MCF 10A (cell line): ENCODE measurements around the gene MPDZ. TPM values are rescaled to one million over a fixed set of nuclear protein-coding genes. Genes with fewer than 3 reads are reported as not detected.
A peak's percentile ranks its signal among the peaks of the same experiment; 100 is the strongest.

Experiments
- BruUV-seq: library from RNA; stranded (reverse); fragments of 400-500 nt; replicated peaks from 2 replicates; lab custom pipeline; 2021; lab: Mats Ljungman, UMichigan
- CTCF ChIA-PET: fragments of 300-600 bp; sonication (Branson Sonifier 250); formaldehyde crosslinking; extraction: SDS; loops from one replicate; lab custom pipeline; 2021; ENCODE audit warnings: antibody characterized with exemption, inconsistent platforms; lab: Yijun Ruan, JAX
- POLR2A ChIA-PET: fragments of 300-600, 350-650 bp; sonication (Branson Sonifier 250); formaldehyde crosslinking; extraction: SDS; loops from one replicate; lab custom pipeline; 2020; ENCODE audit warnings: antibody characterized with exemption, inconsistent platforms; lab: Yijun Ruan, JAX
- DNase-seq: peaks from one replicate; pipeline ENCODE4 v3.0.0-alpha.2; 2018; ENCODE audit not compliant: unreplicated experiment
- H3K27ac Mint-ChIP-seq: one replicate; pipeline ENCODE4 v1.8.0; 2022; ENCODE audit warnings: mild to moderate bottlenecking, low read depth, mixed read lengths; ENCODE audit not compliant: unreplicated experiment
- H3K27me3 Mint-ChIP-seq: one replicate; pipeline ENCODE4 v1.8.0; 2022; ENCODE audit warnings: mixed read lengths; ENCODE audit not compliant: insufficient read depth, unreplicated experiment
- H3K36me3 Mint-ChIP-seq: one replicate; pipeline ENCODE4 v1.8.0; 2022; ENCODE audit warnings: mild to moderate bottlenecking, moderate library complexity, mixed read lengths; ENCODE audit not compliant: insufficient read depth, unreplicated experiment
- H3K4me1 Mint-ChIP-seq: one replicate; pipeline ENCODE4 v1.8.0; 2022; ENCODE audit warnings: mixed read lengths; ENCODE audit not compliant: insufficient read depth, unreplicated experiment
- H3K4me3 Mint-ChIP-seq: one replicate; pipeline ENCODE4 v1.8.0; 2022; ENCODE audit warnings: mild to moderate bottlenecking, moderate library complexity, mixed read lengths; ENCODE audit not compliant: unreplicated experiment
- H3K9me3 Mint-ChIP-seq: one replicate; pipeline ENCODE4 v1.8.0; 2022; ENCODE audit warnings: mixed read lengths; ENCODE audit not compliant: unreplicated experiment
- intact Hi-C: fragments of 100-400 bp; cut with micrococcal nuclease; formaldehyde crosslinking; loops from 2 replicates; pipeline ENCODE4 v1.14.1; 2022
- total RNA-seq: library from RNA; stranded (reverse); gene quantifications from 2 replicates; pipeline ENCODE4 v1.2.3, GENCODE V29; 2022
- TF ChIP-seq, protein P1 (sequence below): fragments of 200-600 bp; IDR thresholded peaks from one replicate; pipeline ENCODE4 v1.8.0; 2022; ENCODE audit warnings: antibody characterized with exemption, mild to moderate bottlenecking; ENCODE audit not compliant: unreplicated experiment

Gene MPDZ
- total RNA-seq, 1 experiment from 2014 or later: 8.8 TPM

DNA sequence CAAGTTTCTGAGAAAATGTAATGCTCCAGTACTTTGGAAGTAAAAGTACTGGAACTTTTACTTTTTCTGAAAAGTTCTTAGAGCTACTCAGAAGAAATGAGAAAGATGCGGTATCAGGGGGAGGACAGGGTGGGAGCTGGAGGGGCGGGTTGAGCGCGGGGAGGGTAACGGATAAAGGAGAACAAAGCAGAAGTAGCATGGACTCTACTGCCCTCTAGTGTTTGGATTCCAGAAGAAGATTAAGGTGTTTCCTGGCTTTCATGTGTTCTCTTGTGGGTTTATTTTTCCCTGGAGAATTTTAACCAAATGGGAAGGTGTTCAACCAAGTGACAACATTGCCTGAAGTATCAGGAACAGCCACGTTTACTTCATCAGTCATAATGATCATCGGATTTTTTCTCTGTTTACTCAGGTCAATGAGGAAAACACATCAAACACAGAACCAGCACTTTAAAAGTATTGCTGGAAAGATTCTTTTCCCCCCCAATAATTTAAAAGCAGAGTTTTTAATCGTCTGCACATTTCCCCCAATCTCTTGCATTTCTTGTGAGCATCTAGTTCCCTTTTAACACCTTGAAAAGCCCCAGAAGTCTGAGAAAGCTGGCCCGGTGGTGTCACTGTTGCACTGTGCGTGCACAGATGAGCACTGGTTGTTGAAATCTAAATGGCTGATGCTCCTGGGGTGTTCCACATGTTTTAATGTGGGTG is 190.6 kb downstream of the MPDZ start:
- Mint-ChIP-seq H3K27ac (no peak overlapping the region), H3K27me3 (no peaks in the 10 kb centered on the region), H3K36me3 (no peaks in the 10 kb centered on the region), H3K9me3 (no peaks in the 10 kb centered on the region), H3K4me1 (peaks cover 14% of the 10 kb centered on the region), H3K4me3 (peak overlapping the region; percentile 16)
- ChIA-PET CTCF (interaction anchor here (0.6 to 4.8 kb wide), 62 partner anchors 8 to 1706 kb away, joined by 3 to 126 read pairs (median 4); no protein-coding TSS in a partner anchor), POLR2A (interaction anchor here (0.8 to 1.3 kb wide), 3 partner anchors 55 to 213 kb away, joined by 3 to 5 read pairs (median 4); no protein-coding TSS in a partner anchor)
- TF ChIP-seq, protein P1, sequence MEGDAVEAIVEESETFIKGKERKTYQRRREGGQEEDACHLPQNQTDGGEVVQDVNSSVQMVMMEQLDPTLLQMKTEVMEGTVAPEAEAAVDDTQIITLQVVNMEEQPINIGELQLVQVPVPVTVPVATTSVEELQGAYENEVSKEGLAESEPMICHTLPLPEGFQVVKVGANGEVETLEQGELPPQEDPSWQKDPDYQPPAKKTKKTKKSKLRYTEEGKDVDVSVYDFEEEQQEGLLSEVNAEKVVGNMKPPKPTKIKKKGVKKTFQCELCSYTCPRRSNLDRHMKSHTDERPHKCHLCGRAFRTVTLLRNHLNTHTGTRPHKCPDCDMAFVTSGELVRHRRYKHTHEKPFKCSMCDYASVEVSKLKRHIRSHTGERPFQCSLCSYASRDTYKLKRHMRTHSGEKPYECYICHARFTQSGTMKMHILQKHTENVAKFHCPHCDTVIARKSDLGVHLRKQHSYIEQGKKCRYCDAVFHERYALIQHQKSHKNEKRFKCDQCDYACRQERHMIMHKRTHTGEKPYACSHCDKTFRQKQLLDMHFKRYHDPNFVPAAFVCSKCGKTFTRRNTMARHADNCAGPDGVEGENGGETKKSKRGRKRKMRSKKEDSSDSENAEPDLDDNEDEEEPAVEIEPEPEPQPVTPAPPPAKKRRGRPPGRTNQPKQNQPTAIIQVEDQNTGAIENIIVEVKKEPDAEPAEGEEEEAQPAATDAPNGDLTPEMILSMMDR: peak; percentile 66
- no TSS peak for BruUV-seq
- intact Hi-C loops: loop anchor here (1.0 to 2.0 kb wide), 5 partner anchors 55 to 387 kb away; no protein-coding TSS in a partner anchor
- peak; percentile 68 for DNase-seq

DNA sequence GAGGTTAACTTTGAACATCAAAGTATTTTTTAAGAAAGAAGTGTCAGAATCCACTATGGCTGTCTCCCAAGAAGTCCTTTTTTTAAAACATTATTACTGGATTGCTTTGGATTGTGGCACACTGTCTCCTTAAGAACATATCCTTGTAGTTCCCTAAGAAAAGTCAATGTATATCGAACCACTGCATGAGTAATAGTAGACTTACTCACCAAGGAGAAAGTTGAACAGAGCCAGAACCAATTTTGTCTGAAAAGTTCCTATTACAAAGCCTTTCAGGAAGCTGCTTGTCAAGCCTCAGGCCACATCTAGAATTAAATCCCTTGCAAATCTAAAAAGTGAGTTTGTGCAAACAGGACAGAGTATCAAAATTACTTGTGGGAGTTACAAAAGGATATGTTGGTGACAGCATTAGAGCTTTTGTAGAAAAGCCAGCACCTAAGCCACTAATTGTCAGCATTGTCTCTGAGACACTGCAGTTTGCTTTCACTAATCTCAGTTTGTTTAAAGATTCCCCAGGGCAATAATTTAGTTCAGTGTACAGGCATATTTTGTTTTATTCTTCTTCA is 195.4 kb downstream of the MPDZ start:
- Mint-ChIP-seq H3K4me1 (peaks cover 20% of the 10 kb centered on the region), H3K36me3 (no peaks in the 10 kb centered on the region), H3K27me3 (no peaks in the 10 kb centered on the region), H3K4me3 (no peak overlapping the region), H3K27ac (no peak overlapping the region), H3K9me3 (no peaks in the 10 kb centered on the region)
- DNase-seq: peak; percentile 7
- intact Hi-C loops: no loop called here
- BruUV-seq: no TSS peak
- TF ChIP-seq, protein P1: no peak
- ChIA-PET POLR2A (interaction anchor here (0.6 to 1.6 kb wide), 2 partner anchors 50 to 938 kb away, joined by 3 read pairs; no protein-coding TSS in a partner anchor), CTCF (interaction anchor here (1.0 to 5.3 kb wide), 5 partner anchors 49 to 366 kb away, joined by 3 to 40 read pairs (median 6); no protein-coding TSS in a partner anchor)

DNA sequence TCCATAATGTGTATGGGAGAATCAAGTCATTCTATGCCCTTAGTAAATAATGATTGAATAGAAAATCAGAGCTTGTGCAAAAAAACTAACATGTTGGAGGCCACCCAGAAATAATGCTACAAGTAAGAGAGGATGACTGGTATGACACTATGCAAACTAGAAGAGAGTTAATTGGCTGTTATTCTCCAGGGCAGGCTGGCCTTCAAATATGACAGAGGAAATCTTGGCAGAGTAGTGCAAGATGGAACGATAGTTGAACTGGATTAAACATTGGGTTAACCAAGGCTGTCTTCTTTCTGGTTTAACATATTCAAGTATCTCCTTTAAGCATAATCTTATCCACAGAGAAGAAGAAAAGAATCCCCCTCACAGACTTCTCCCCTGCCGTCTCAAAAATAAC is 196.1 kb downstream of the MPDZ start:
- Mint-ChIP-seq H3K36me3 (no peaks in the 10 kb centered on the region), H3K4me3 (no peak overlapping the region), H3K9me3 (no peaks in the 10 kb centered on the region), H3K4me1 (peaks cover 13% of the 10 kb centered on the region), H3K27me3 (no peaks in the 10 kb centered on the region), H3K27ac (no peak overlapping the region)
- intact Hi-C loops: no loop called here
- no peak for DNase-seq
- ChIA-PET POLR2A (no interaction called here), CTCF (interaction anchor here (0.6 to 5.3 kb wide), 4 partner anchors 8 to 365 kb away, joined by 3 to 40 read pairs (median 4); no protein-coding TSS in a partner anchor)
- TF ChIP-seq, protein P1: no peak
- no TSS peak for BruUV-seq

DNA sequence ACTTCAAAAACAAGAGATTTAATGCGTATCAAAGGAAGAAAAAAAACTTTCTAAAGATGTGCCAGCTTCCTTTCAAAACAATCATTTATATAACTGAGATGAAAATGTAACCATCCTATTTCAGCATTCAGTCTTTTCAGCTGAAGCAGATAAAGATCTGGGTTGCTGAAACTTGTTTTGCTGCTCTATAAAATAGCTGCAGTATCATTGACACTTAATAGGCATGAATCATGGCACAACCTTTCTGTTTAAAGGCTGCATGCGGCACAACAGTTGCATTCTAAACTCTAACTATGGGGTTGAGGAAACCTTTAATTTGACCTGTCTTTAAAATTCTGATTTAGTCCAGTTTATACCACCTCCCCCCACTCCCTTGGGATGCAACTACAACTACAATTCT is 196.7 kb downstream of the MPDZ start:
- CTCF ChIA-PET: interaction anchor here (0.6 to 5.3 kb wide), 4 partner anchors 8 to 381 kb away, joined by 3 to 40 read pairs (median 4); no protein-coding TSS in a partner anchor

More for the DNA sequence above, 196.7 kb downstream of the MPDZ start:
- intact Hi-C loops: no loop called here
- no peaks in the 10 kb centered on the region for H3K36me3 Mint-ChIP-seq
- H3K4me1 Mint-ChIP-seq: peaks cover 12% of the 10 kb centered on the region
- TF ChIP-seq, protein P1: no peak
- BruUV-seq: no TSS peak
- POLR2A ChIA-PET: no interaction called here
- no peak for DNase-seq
- H3K4me3 Mint-ChIP-seq: no peak overlapping the region
- H3K27ac Mint-ChIP-seq: no peak overlapping the region
- no peaks in the 10 kb centered on the region for H3K27me3 Mint-ChIP-seq
- no peaks in the 10 kb centered on the region for H3K9me3 Mint-ChIP-seq
